ENCODE data around the gene CPLANE2.

The CPLANE2 gene

GRCh38 chr1:16235944-16236510 lies 956 bp downstream of the CPLANE2 start:
- H3K4me3 ChIP-seq (ENCODE audit: low read depth, low read length): peak overlapping the region; percentile 75
- TF ChIP-seq CTCF (IDR thresholded peaks at IDR 0.05; ENCODE audit: low read depth, low read length) (peak; percentile 29), POLR2A (IDR thresholded peaks at IDR 0.05; ENCODE audit: extremely low read depth, insufficient read length) (no peak), MAX (IDR thresholded peaks at IDR 0.05; ENCODE audit: low read depth, low read length) (no peak), MYC (IDR thresholded peaks at IDR 0.05; ENCODE audit: low read depth, low read length) (no peak)
- peak; percentile 65 for DNase-seq (ENCODE audit: low read depth)

- no peak for TF ChIP-seq MYC (IDR thresholded peaks at IDR 0.05; ENCODE audit: low read depth, low read length)
- no peak for DNase-seq (ENCODE audit: low read depth)
- H3K4me3 ChIP-seq (ENCODE audit: low read depth, low read length): no peak overlapping the region
Measured at GRCh38 chr1:16235347-16235746, 1.6 kb downstream of the CPLANE2 start.

GRCh38 chr1:16233431-16233830 lies 3.6 kb downstream of the CPLANE2 start:
- DNase-seq (ENCODE audit: low read depth): no peak
- TF ChIP-seq MYC (IDR thresholded peaks at IDR 0.05; ENCODE audit: low read depth, low read length) (no peak), CTCF (IDR thresholded peaks at IDR 0.05; ENCODE audit: low read depth, low read length) (no peak)
- H3K4me3 ChIP-seq (ENCODE audit: low read depth, low read length): no peak overlapping the region

GRCh38 chr1:16232316-16232710 lies 4.7 kb downstream of the CPLANE2 start:
- TF ChIP-seq CTCF (IDR thresholded peaks at IDR 0.05; ENCODE audit: low read depth, low read length) (no peak), MYC (IDR thresholded peaks at IDR 0.05; ENCODE audit: low read depth, low read length) (no peak), MAX (IDR thresholded peaks at IDR 0.05; ENCODE audit: low read depth, low read length) (no peak), POLR2A (IDR thresholded peaks at IDR 0.05; ENCODE audit: extremely low read depth, insufficient read length) (no peak)
- DNase-seq (ENCODE audit: low read depth): no peak

GRCh38 chr1:16231331-16232315 lies 5.4 kb downstream of the CPLANE2 start:
- no peak for DNase-seq (ENCODE audit: low read depth)
- no peak overlapping the region for H3K4me3 ChIP-seq (ENCODE audit: low read depth, low read length)
- TF ChIP-seq MAX (IDR thresholded peaks at IDR 0.05; ENCODE audit: low read depth, low read length): no peak
- TF ChIP-seq MYC (IDR thresholded peaks at IDR 0.05; ENCODE audit: low read depth, low read length): no peak
- no peak for TF ChIP-seq CTCF (IDR thresholded peaks at IDR 0.05; ENCODE audit: low read depth, low read length)
- no peak for TF ChIP-seq POLR2A (IDR thresholded peaks at IDR 0.05; ENCODE audit: extremely low read depth, insufficient read length)

More at GRCh38 chr1:16232316-16232710, 4.7 kb downstream of the CPLANE2 start:
- no peak overlapping the region for H3K4me3 ChIP-seq (ENCODE audit: low read depth, low read length)

GRCh38 chr1:16230744-16231143 lies 6.2 kb downstream of the CPLANE2 start:
- no peak for DNase-seq (ENCODE audit: low read depth)
- no peak for TF ChIP-seq POLR2A (IDR thresholded peaks at IDR 0.05; ENCODE audit: extremely low read depth, insufficient read length)
- TF ChIP-seq MAX (IDR thresholded peaks at IDR 0.05; ENCODE audit: low read depth, low read length): no peak
- no peak for TF ChIP-seq CTCF (IDR thresholded peaks at IDR 0.05; ENCODE audit: low read depth, low read length)
- no peak for TF ChIP-seq MYC (IDR thresholded peaks at IDR 0.05; ENCODE audit: low read depth, low read length)
- no peak overlapping the region for H3K4me3 ChIP-seq (ENCODE audit: low read depth, low read length)
